ENCODE results near the gene BRIP1.

Gene BRIP1

GRCh38 chr17:61813211-61813610, 50.1 kb downstream of the BRIP1 start:
- no peaks in the 10 kb centered on the region for H3K9me3 ChIP-seq (ENCODE audit: control insufficient read depth, low read length)
- no peak overlapping the region for H3K4me3 ChIP-seq (ENCODE audit: low read length)
- no peak overlapping the region for H3K9ac ChIP-seq (ENCODE audit: low read length)
- H3K4me1 ChIP-seq (ENCODE audit: control insufficient read depth, insufficient read depth, low read length): peaks cover 5% of the 10 kb centered on the region
- no peaks in the 10 kb centered on the region for H3K27me3 ChIP-seq (replicated peaks; ENCODE audit: control insufficient read depth, insufficient read depth, low read length)
- H3K36me3 ChIP-seq (ENCODE audit: control insufficient read depth, insufficient read depth, low read length, severe bottlenecking): no peaks in the 10 kb centered on the region
- DNase-seq (ENCODE audit: low read depth): peak; percentile 53

- Histone ChIP-seq H3K36me3 (ENCODE audit: control insufficient read depth, insufficient read depth, low read length, severe bottlenecking) (no peaks in the 10 kb centered on the region), H3K9ac (ENCODE audit: low read length) (no peak overlapping the region), H3K9me3 (ENCODE audit: control insufficient read depth, low read length) (no peaks in the 10 kb centered on the region), H3K4me3 (ENCODE audit: low read length) (no peak overlapping the region), H3K4me1 (ENCODE audit: control insufficient read depth, insufficient read depth, low read length) (peaks cover 5% of the 10 kb centered on the region), H3K27me3 (replicated peaks; ENCODE audit: control insufficient read depth, insufficient read depth, low read length) (no peaks in the 10 kb centered on the region)
- DNase-seq (ENCODE audit: low read depth): no peak
Observed at GRCh38 chr17:61812747-61813146, 50.6 kb downstream of the BRIP1 start.

GRCh38 chr17:61809816-61810392, 53.4 kb downstream of the BRIP1 start:
- DNase-seq (ENCODE audit: low read depth): peak; percentile 88
- Histone ChIP-seq H3K9ac (ENCODE audit: low read length) (no peak overlapping the region), H3K4me1 (ENCODE audit: control insufficient read depth, insufficient read depth, low read length) (peaks cover 5% of the 10 kb centered on the region), H3K9me3 (ENCODE audit: control insufficient read depth, low read length) (no peaks in the 10 kb centered on the region), H3K4me3 (ENCODE audit: low read length) (no peak overlapping the region), H3K27me3 (replicated peaks; ENCODE audit: control insufficient read depth, insufficient read depth, low read length) (no peaks in the 10 kb centered on the region), H3K36me3 (ENCODE audit: control insufficient read depth, insufficient read depth, low read length, severe bottlenecking) (no peaks in the 10 kb centered on the region)

- Histone ChIP-seq H3K4me1 (ENCODE audit: control insufficient read depth, insufficient read depth, low read length) (peaks cover 5% of the 10 kb centered on the region), H3K36me3 (ENCODE audit: control insufficient read depth, insufficient read depth, low read length, severe bottlenecking) (no peaks in the 10 kb centered on the region)
Observed at GRCh38 chr17:61808442-61808841, 54.9 kb downstream of the BRIP1 start.

GRCh38 chr17:61806936-61807335, 56.4 kb downstream of the BRIP1 start:
- peak; percentile 34 for DNase-seq (ENCODE audit: low read depth)
- Histone ChIP-seq H3K4me1 (ENCODE audit: control insufficient read depth, insufficient read depth, low read length) (peaks cover 5% of the 10 kb centered on the region), H3K27me3 (replicated peaks; ENCODE audit: control insufficient read depth, insufficient read depth, low read length) (no peaks in the 10 kb centered on the region), H3K36me3 (ENCODE audit: control insufficient read depth, insufficient read depth, low read length, severe bottlenecking) (no peaks in the 10 kb centered on the region), H3K9ac (ENCODE audit: low read length) (no peak overlapping the region), H3K4me3 (ENCODE audit: low read length) (no peak overlapping the region), H3K9me3 (ENCODE audit: control insufficient read depth, low read length) (no peaks in the 10 kb centered on the region)

More at GRCh38 chr17:61808442-61808841, 54.9 kb downstream of the BRIP1 start:
- H3K27me3 ChIP-seq (replicated peaks; ENCODE audit: control insufficient read depth, insufficient read depth, low read length): no peaks in the 10 kb centered on the region
- H3K4me3 ChIP-seq (ENCODE audit: low read length): no peak overlapping the region
- no peak for DNase-seq (ENCODE audit: low read depth)
- no peaks in the 10 kb centered on the region for H3K9me3 ChIP-seq (ENCODE audit: control insufficient read depth, low read length)
- H3K9ac ChIP-seq (ENCODE audit: low read length): no peak overlapping the region

- Histone ChIP-seq H3K4me3 (ENCODE audit: low read length) (no peak overlapping the region), H3K9me3 (ENCODE audit: control insufficient read depth, low read length) (no peaks in the 10 kb centered on the region), H3K9ac (ENCODE audit: low read length) (no peak overlapping the region), H3K4me1 (ENCODE audit: control insufficient read depth, insufficient read depth, low read length) (peaks cover 5% of the 10 kb centered on the region), H3K36me3 (ENCODE audit: control insufficient read depth, insufficient read depth, low read length, severe bottlenecking) (no peaks in the 10 kb centered on the region), H3K27me3 (replicated peaks; ENCODE audit: control insufficient read depth, insufficient read depth, low read length) (no peaks in the 10 kb centered on the region)
- no peak for DNase-seq (ENCODE audit: low read depth)
Observed at GRCh38 chr17:61806081-61806828, 57.1 kb downstream of the BRIP1 start.

GRCh38 chr17:61805399-61805798, 57.9 kb downstream of the BRIP1 start:
- Histone ChIP-seq H3K4me3 (ENCODE audit: low read length) (no peak overlapping the region), H3K36me3 (ENCODE audit: control insufficient read depth, insufficient read depth, low read length, severe bottlenecking) (no peaks in the 10 kb centered on the region), H3K9me3 (ENCODE audit: control insufficient read depth, low read length) (no peaks in the 10 kb centered on the region), H3K4me1 (ENCODE audit: control insufficient read depth, insufficient read depth, low read length) (peaks cover 5% of the 10 kb centered on the region), H3K27me3 (replicated peaks; ENCODE audit: control insufficient read depth, insufficient read depth, low read length) (no peaks in the 10 kb centered on the region), H3K9ac (ENCODE audit: low read length) (no peak overlapping the region)
- DNase-seq (ENCODE audit: low read depth): peak; percentile 69

- Histone ChIP-seq H3K27me3 (replicated peaks; ENCODE audit: control insufficient read depth, insufficient read depth, low read length) (no peaks in the 10 kb centered on the region), H3K36me3 (ENCODE audit: control insufficient read depth, insufficient read depth, low read length, severe bottlenecking) (no peaks in the 10 kb centered on the region), H3K9me3 (ENCODE audit: control insufficient read depth, low read length) (no peaks in the 10 kb centered on the region), H3K4me1 (ENCODE audit: control insufficient read depth, insufficient read depth, low read length) (no peaks in the 10 kb centered on the region), H3K9ac (ENCODE audit: low read length) (no peak overlapping the region), H3K4me3 (ENCODE audit: low read length) (no peak overlapping the region)
- no peak for DNase-seq (ENCODE audit: low read depth)
Observed at GRCh38 chr17:61803796-61804195, 59.5 kb downstream of the BRIP1 start.

GRCh38 chr17:61803216-61803615, 60.1 kb downstream of the BRIP1 start:
- H3K36me3 ChIP-seq (ENCODE audit: control insufficient read depth, insufficient read depth, low read length, severe bottlenecking): no peaks in the 10 kb centered on the region
- H3K27me3 ChIP-seq (replicated peaks; ENCODE audit: control insufficient read depth, insufficient read depth, low read length): no peaks in the 10 kb centered on the region
- DNase-seq (ENCODE audit: low read depth): no peak
- no peak overlapping the region for H3K4me3 ChIP-seq (ENCODE audit: low read length)
- no peaks in the 10 kb centered on the region for H3K9me3 ChIP-seq (ENCODE audit: control insufficient read depth, low read length)
- no peak overlapping the region for H3K9ac ChIP-seq (ENCODE audit: low read length)
- no peaks in the 10 kb centered on the region for H3K4me1 ChIP-seq (ENCODE audit: control insufficient read depth, insufficient read depth, low read length)

GRCh38 chr17:61799812-61800484, 63.4 kb downstream of the BRIP1 start:
- H3K4me1 ChIP-seq (ENCODE audit: control insufficient read depth, insufficient read depth, low read length): no peaks in the 10 kb centered on the region

GRCh38 chr17:61797283-61797682, 66.0 kb downstream of the BRIP1 start:
- Histone ChIP-seq H3K4me1 (ENCODE audit: control insufficient read depth, insufficient read depth, low read length) (no peaks in the 10 kb centered on the region), H3K9ac (ENCODE audit: low read length) (no peak overlapping the region), H3K36me3 (ENCODE audit: control insufficient read depth, insufficient read depth, low read length, severe bottlenecking) (no peaks in the 10 kb centered on the region), H3K4me3 (ENCODE audit: low read length) (no peak overlapping the region), H3K9me3 (ENCODE audit: control insufficient read depth, low read length) (no peaks in the 10 kb centered on the region), H3K27me3 (replicated peaks; ENCODE audit: control insufficient read depth, insufficient read depth, low read length) (no peaks in the 10 kb centered on the region)
- no peak for DNase-seq (ENCODE audit: low read depth)

More at GRCh38 chr17:61799812-61800484, 63.4 kb downstream of the BRIP1 start:
- Histone ChIP-seq H3K4me3 (ENCODE audit: low read length) (no peak overlapping the region), H3K9me3 (ENCODE audit: control insufficient read depth, low read length) (no peaks in the 10 kb centered on the region), H3K36me3 (ENCODE audit: control insufficient read depth, insufficient read depth, low read length, severe bottlenecking) (no peaks in the 10 kb centered on the region), H3K9ac (ENCODE audit: low read length) (no peak overlapping the region), H3K27me3 (replicated peaks; ENCODE audit: control insufficient read depth, insufficient read depth, low read length) (no peaks in the 10 kb centered on the region)
- no peak for DNase-seq (ENCODE audit: low read depth)
